Stimulated activated CD8-positive, alpha-beta memory T cell treated with anti-CD3 and anti-CD28 coated beads, Interleukin-15, amount 100 ng/mL, for 4 hours (primary cell): ENCODE measurements around the gene NOP16.

Experiments
- DNase-seq, 2 donors: peaks; one replicate each; pipeline ENCODE4 v3.0.0-alpha.2; 2020; ENCODE audit warnings: low read depth in 2 of 2

NOP16 gene

DNA sequence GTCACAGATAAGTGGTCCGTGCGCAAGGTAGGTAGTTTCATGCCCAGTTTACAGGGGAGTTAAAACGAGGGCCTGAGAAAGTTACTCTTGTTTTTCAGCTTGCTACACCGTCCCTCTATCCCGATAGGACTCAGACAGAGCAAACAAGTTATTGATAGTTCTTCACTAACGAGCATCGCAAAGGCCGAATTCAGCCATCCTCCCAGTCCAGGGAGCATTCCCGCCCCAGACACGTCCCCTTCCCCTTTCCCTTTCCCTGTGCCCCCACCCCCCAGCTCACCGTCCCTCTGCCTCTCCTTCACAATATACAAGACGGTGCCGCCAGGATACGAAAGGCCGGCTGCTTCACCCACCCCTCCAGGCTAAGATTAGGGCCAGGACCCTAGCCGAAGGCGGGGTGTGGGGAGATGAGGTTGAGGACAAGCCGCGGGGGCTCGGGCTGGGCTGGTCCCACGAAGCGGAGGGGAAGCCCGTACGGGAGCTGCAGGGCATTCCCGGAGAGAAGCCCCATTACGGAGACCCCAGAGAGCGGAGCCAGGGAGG is 27.4 kb downstream of the NOP16 start:
- no peak for DNase-seq

GRCh38 chr5:176359658-176360057 is 28.7 kb downstream of the NOP16 start:
- DNase-seq, result no peak

DNA sequence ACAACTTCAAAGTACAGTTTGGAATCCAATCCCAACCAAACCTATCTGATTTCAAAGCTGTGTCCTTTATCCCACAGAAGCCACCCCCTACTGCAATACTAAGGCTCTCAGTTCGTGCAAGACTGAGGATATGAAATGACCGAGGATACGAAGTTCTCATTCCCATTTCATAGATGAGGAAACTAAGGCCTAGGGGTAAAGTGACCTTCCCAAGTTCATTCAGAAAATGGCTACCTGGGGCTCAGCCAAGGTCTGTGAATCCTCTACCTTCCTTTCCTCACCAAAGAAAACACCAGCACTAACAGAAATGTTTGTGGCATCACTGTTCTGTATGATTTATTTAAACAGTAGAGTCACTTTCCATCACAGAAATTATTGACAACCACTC is 32.2 kb downstream of the NOP16 start:
- DNase-seq, result no peak

DNA sequence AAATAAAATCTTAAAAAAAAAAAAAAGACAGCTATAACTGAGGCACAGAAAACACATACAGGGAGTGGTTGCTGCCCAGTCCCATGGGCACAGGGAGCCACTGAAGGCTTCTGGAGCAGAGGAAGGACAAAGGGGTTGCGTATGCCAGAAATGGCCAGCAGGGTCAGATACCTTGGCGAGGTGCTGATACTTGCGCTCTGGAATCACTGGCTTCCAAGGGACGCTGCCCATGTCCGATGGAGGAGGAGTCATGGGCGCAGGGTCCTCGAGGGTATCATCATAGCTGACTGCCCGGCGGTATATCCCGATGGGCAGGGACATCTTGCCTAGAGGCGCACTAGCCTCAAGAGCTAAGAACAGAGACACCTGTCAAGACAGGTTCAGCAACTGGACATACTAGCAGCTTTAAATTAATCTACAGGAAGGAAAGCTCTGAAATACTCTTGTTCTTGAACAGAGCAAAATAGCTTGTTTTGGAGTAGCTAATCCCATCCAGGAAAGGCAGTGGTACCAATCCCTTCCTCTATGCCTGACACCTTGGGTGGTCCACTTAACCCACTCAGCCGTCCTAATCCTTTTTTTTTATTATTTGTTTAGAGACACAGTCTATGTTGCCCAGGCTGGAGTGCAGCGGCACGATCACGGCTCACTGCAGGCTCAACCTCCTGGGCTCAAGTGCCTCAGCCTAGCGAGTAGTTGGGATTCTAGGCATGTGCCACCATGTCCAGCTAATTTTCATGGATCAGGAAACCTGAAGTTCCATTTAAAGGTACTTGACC is 32.8 kb downstream of the NOP16 start:
- no peak for DNase-seq

DNA sequence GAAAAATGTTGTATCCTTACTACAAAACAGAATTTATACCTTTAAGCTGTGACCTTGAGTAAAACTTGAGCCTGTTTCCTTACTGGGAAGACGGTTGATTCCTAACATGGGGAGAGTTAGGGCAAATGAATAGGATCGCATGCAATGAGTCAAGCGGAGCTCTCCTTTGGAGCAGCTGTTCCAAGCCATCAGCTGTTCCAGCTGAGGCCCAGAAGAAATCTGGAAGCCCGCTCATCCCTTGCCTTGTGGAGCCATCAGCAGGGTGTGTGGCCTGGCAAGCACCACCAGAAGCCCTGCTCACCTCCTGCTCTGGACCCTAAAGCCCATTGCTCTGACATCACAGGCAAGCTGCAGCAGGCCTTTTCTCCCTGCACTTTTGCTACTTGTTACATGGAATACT is 34.9 kb downstream of the NOP16 start:
- DNase-seq, result no peak

DNA sequence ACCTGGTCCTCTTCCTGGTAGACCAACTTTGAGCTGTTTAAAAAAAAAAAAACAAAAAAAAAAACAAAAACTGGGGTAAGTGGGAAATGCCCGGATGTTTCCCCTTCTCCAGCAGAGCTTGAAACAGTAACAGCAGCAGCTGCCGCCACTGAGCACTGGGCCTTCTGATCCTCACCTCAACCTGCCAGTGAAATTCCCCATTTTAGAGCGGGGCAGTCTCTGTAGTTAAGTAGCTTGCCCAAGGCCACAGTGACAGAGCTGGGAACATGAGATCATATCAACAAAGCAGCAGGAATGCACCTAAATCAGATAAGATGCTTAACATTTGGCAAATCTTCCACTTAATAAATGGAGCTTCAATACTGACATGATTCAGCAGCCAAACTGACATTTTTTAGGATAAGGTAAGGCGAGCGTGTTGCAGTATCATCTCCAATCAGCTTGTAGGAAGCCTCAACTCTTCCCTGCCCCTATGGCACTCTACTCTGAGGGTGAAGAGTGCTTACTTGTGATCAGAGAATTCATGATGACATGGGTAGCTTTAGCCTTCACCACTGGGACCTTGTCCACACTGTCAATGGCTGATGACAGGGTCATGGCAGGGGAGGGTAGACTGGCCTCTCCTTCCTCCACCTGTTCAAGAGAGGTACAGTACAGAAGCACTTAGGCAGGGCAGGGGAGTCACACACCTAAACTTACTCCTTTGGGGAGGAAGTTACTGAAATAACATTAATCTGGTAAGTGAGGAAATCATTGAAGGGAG is 36.1 kb downstream of the NOP16 start:
- no peak for DNase-seq

- DNase-seq, result no peak
Measured at GRCh38 chr5:176350416-176350815, 38.0 kb downstream of the NOP16 start.

GRCh38 chr5:176342766-176343458 is 45.5 kb downstream of the NOP16 start:
- no peak for DNase-seq

- no peak for DNase-seq
Measured at GRCh38 chr5:176342158-176342483, 46.3 kb downstream of the NOP16 start.

- no peak for DNase-seq
Measured at GRCh38 chr5:176341325-176342157, 46.9 kb downstream of the NOP16 start.

DNA sequence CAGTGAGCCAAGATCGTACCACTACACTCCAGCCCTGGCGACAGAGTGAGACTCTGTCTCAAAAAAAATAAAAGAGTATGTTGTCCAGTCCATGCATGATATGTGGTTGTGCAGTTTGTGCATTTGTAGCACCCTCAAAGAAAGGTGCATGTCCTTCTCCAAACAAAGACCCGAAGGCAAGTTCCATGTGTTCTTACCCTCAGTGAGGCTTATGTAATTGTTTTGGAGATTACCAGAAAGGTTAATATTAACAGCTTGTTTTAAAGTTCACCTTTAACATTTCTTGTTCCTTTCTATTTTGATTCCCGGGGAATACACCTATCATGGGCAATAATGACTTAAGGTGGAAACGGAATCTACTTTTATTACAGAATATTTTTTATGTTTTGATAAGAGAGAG is 49.1 kb downstream of the NOP16 start:
- DNase-seq, result no peak

GRCh38 chr5:176337913-176338312 is 50.5 kb downstream of the NOP16 start:
- no peak for DNase-seq

GRCh38 chr5:176334031-176334770 is 54.2 kb downstream of the NOP16 start:
- DNase-seq, result no peak
